ENCODE results near the gene MAST4. TPM values are rescaled to one million over a fixed set of nuclear protein-coding genes. Genes with fewer than 3 reads are reported as not detected.

The MAST4 gene
- total and polyA plus RNA-seq, 2 donors (not counting 1 experiment from before 2014, with no cell fraction given): 7.0 to 15.2 TPM

GRCh38 chr5:67106626-67107342, 510.6 kb downstream of the MAST4 start:
- Histone ChIP-seq H3K79me2 (ENCODE audit: control insufficient read depth, insufficient read depth, low read length) (no peaks in the 10 kb centered on the region), H3K4me2 (ENCODE audit: extremely low read depth, insufficient read depth, low read length) (no peak overlapping the region), H4K20me1 (ENCODE audit: control insufficient read depth, extremely low read depth, insufficient read depth, low read length) (no peaks in the 10 kb centered on the region), H3K36me3 (ENCODE audit: control insufficient read depth, insufficient read depth, low read length) (no peaks in the 10 kb centered on the region), H2AFZ (ENCODE audit: low read length) (no peak overlapping the region), H3K9me3 (ENCODE audit: control insufficient read depth, insufficient read depth, low read depth, low read length) (no peaks in the 10 kb centered on the region), H3K27me3 (ENCODE audit: control insufficient read depth, insufficient read depth, low read length) (no peaks in the 10 kb centered on the region), H3K4me1 (ENCODE audit: control insufficient read depth, extremely low read depth, insufficient read depth, low read length) (no peaks in the 10 kb centered on the region), H3K9ac (ENCODE audit: insufficient read depth, low read length) (no peak overlapping the region), H3K4me3 (replicated peaks in 1 of 4; ENCODE audit: control extremely low read depth in 1 of 4, insufficient read depth in 1 of 4, low read depth in 3 of 4, low read length in 4 of 4) (no peak overlapping the region), H3K27ac (ENCODE audit: insufficient read depth, low read length) (no peak overlapping the region)
- DNase-seq (ENCODE audit: low read depth in 2 of 2): no peak
- TF ChIP-seq EZH2 (IDR thresholded peaks at IDR 0.05; ENCODE audit: low read length, missing control alignments) (no peak), CTCF (conservative IDR thresholded peaks at IDR 0.05 in 1 of 2, IDR thresholded peaks at IDR 0.05 in 1 of 2; ENCODE audit: low read depth in 1 of 2, low read length in 2 of 2) (no peak)

GRCh38 chr5:67111779-67112178, 515.6 kb downstream of the MAST4 start:
- H3K9me3 ChIP-seq (ENCODE audit: control insufficient read depth, insufficient read depth, low read depth, low read length): no peaks in the 10 kb centered on the region
- no peak for TF ChIP-seq CTCF (conservative IDR thresholded peaks at IDR 0.05 in 1 of 2, IDR thresholded peaks at IDR 0.05 in 1 of 2; ENCODE audit: low read depth in 1 of 2, low read length in 2 of 2)
- TF ChIP-seq EZH2 (IDR thresholded peaks at IDR 0.05; ENCODE audit: low read length, missing control alignments): no peak
- no peak overlapping the region for H2AFZ ChIP-seq (ENCODE audit: low read length)
- H3K9ac ChIP-seq (ENCODE audit: insufficient read depth, low read length): no peak overlapping the region
- no peaks in the 10 kb centered on the region for H3K4me1 ChIP-seq (ENCODE audit: control insufficient read depth, extremely low read depth, insufficient read depth, low read length)
- H3K36me3 ChIP-seq (ENCODE audit: control insufficient read depth, insufficient read depth, low read length): no peaks in the 10 kb centered on the region
- DNase-seq (ENCODE audit: low read depth in 2 of 2): no peak
- no peak overlapping the region for H3K4me2 ChIP-seq (ENCODE audit: extremely low read depth, insufficient read depth, low read length)
- no peak overlapping the region for H3K4me3 ChIP-seq (replicated peaks in 1 of 4; ENCODE audit: control extremely low read depth in 1 of 4, insufficient read depth in 1 of 4, low read depth in 3 of 4, low read length in 4 of 4)
- H3K27ac ChIP-seq (ENCODE audit: insufficient read depth, low read length): no peak overlapping the region
- no peaks in the 10 kb centered on the region for H3K27me3 ChIP-seq (ENCODE audit: control insufficient read depth, insufficient read depth, low read length)
- H4K20me1 ChIP-seq (ENCODE audit: control insufficient read depth, extremely low read depth, insufficient read depth, low read length): no peaks in the 10 kb centered on the region
- no peaks in the 10 kb centered on the region for H3K79me2 ChIP-seq (ENCODE audit: control insufficient read depth, insufficient read depth, low read length)

GRCh38 chr5:67115246-67115645, 519.1 kb downstream of the MAST4 start:
- no peak for DNase-seq (ENCODE audit: low read depth in 2 of 2)
- Histone ChIP-seq H3K27ac (ENCODE audit: insufficient read depth, low read length) (no peak overlapping the region), H3K9ac (ENCODE audit: insufficient read depth, low read length) (no peak overlapping the region), H3K79me2 (ENCODE audit: control insufficient read depth, insufficient read depth, low read length) (no peaks in the 10 kb centered on the region), H2AFZ (ENCODE audit: low read length) (no peak overlapping the region), H3K4me1 (ENCODE audit: control insufficient read depth, extremely low read depth, insufficient read depth, low read length) (no peaks in the 10 kb centered on the region), H4K20me1 (ENCODE audit: control insufficient read depth, extremely low read depth, insufficient read depth, low read length) (no peaks in the 10 kb centered on the region), H3K27me3 (ENCODE audit: control insufficient read depth, insufficient read depth, low read length) (no peaks in the 10 kb centered on the region), H3K4me3 (replicated peaks in 1 of 4; ENCODE audit: control extremely low read depth in 1 of 4, insufficient read depth in 1 of 4, low read depth in 3 of 4, low read length in 4 of 4) (no peak overlapping the region), H3K4me2 (ENCODE audit: extremely low read depth, insufficient read depth, low read length) (no peak overlapping the region), H3K9me3 (ENCODE audit: control insufficient read depth, insufficient read depth, low read depth, low read length) (no peaks in the 10 kb centered on the region), H3K36me3 (ENCODE audit: control insufficient read depth, insufficient read depth, low read length) (no peaks in the 10 kb centered on the region)
- TF ChIP-seq EZH2 (IDR thresholded peaks at IDR 0.05; ENCODE audit: low read length, missing control alignments): no peak
- no peak for TF ChIP-seq CTCF (conservative IDR thresholded peaks at IDR 0.05 in 1 of 2, IDR thresholded peaks at IDR 0.05 in 1 of 2; ENCODE audit: low read depth in 1 of 2, low read length in 2 of 2)

Data from fibroblast of lung (primary cell).